GM10248 (cell line): Measurements from ENCODE around the gene ADGRG3.
A peak's percentile ranks its signal among the peaks of the same experiment; 100 is the strongest.

Experiments used
- CTCF ChIA-PET: fragments of 300-600 bp; sonication (Branson Sonifier 250); formaldehyde crosslinking; extraction: SDS; loops from one replicate; lab custom pipeline; 2021; ENCODE audit warnings: antibody characterized with exemption; lab: Yijun Ruan, JAX
- POLR2A ChIA-PET: fragments of 350-650 bp; sonication (Branson Sonifier 250); formaldehyde crosslinking; extraction: SDS; loops from one replicate; lab custom pipeline; 2020; ENCODE audit warnings: antibody characterized with exemption; lab: Yijun Ruan, JAX
- DNase-seq: peaks from one replicate; pipeline ENCODE4 v3.0.0; 2012; ENCODE audit errors: extremely low spot score
- TF ChIP-seq, protein P1 (sequence below): IDR thresholded peaks from 2 replicates; pipeline ENCODE4 v1.5.1; 2012; ENCODE audit warnings: mild to moderate bottlenecking, low read depth; ENCODE audit errors: extremely low read depth, missing control alignments, control extremely low read depth

The ADGRG3 gene

DNA sequence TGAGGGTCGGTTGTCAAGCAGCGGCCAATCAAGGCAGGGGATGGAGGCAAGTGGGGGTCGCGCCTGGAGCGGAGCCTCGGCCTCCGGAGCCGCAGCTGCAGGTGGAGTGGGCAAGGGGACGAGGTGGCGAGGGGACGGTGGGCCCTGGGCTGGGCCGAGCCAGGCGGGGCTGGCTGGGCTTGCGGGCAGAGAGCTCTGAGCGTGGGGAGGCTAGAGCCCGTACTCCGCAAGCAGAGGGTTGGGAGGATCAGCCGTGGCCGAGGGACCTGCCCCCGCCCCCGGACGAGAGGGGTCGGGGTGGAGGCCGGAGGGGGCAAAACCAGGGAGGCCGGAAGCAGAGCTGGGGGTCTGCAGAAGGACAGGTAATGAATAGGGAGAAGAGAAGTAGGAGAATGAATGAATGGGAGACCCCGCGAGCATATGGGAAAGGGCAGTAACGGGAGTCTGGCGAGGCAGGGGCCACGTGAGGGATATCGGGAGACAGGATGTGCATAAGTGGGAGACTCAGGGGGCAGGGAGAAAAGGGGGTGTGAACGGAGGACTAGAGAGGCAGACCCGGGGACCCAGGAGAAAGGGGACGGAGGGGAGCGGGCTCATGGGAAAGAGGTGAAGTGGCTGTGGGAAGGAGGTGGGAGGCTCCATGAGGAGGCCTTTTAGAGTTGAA, 67.8 kb downstream of the ADGRG3 start, which contains the start of gene KATNB1:
TSS of gene KATNB1 (plus strand) at position 16 of the 664 bp plus-strand sequence. CDS start 1,474 bp downstream, outside the sequence.
- DNase-seq: no peak
- TF ChIP-seq, protein P1, sequence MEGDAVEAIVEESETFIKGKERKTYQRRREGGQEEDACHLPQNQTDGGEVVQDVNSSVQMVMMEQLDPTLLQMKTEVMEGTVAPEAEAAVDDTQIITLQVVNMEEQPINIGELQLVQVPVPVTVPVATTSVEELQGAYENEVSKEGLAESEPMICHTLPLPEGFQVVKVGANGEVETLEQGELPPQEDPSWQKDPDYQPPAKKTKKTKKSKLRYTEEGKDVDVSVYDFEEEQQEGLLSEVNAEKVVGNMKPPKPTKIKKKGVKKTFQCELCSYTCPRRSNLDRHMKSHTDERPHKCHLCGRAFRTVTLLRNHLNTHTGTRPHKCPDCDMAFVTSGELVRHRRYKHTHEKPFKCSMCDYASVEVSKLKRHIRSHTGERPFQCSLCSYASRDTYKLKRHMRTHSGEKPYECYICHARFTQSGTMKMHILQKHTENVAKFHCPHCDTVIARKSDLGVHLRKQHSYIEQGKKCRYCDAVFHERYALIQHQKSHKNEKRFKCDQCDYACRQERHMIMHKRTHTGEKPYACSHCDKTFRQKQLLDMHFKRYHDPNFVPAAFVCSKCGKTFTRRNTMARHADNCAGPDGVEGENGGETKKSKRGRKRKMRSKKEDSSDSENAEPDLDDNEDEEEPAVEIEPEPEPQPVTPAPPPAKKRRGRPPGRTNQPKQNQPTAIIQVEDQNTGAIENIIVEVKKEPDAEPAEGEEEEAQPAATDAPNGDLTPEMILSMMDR: no peak
- POLR2A ChIA-PET: interaction anchor here (0.6 to 0.8 kb wide), 2 partner anchors 394 to 1205 kb away, joined by 3 read pairs; partner anchors contain the start of gene CFAP20
- CTCF ChIA-PET: interaction anchor here (0.7 to 2.7 kb wide), 9 partner anchors 12 to 264 kb away, joined by 3 to 21 read pairs (median 4); no protein-coding TSS in a partner anchor

- TF ChIP-seq, protein P1: peak; percentile 35
These were observed 68.6 kb downstream of the ADGRG3 start for GRCh38 chr16:57736419-57737351.

GRCh38 chr16:57738844-57739243, 70.7 kb downstream of the ADGRG3 start:
- DNase-seq: no peak
- POLR2A ChIA-PET: no interaction called here
- TF ChIP-seq, protein P1: no peak
- CTCF ChIA-PET: interaction anchor here (0.9 to 2.5 kb wide), 2 partner anchors 18 to 19 kb away, joined by 3 to 8 read pairs; no protein-coding TSS in a partner anchor

More at GRCh38 chr16:57736419-57737351, 68.6 kb downstream of the ADGRG3 start:
- CTCF ChIA-PET: interaction anchor here (0.9 to 2.7 kb wide), 7 partner anchors 11 to 263 kb away, joined by 3 to 21 read pairs (median 3); no protein-coding TSS in a partner anchor
- DNase-seq: no peak
- POLR2A ChIA-PET: interaction anchor here (0.6 kb wide), 1 partner anchor 1206 kb away, joined by 3 read pairs; no protein-coding TSS in a partner anchor
